Midbrain (tissue), 1 donor: ENCODE measurements around the gene MAGEA6.
"Not testable (repeated sequence)": the region's sequence is repeated elsewhere in the genome, so short reads cannot be mapped to it uniquely, and the experiment has no call there.

Experiments
- DNase-seq: peaks from one replicate; lab custom pipeline; 2025; lab: John Stamatoyannopoulos, UW

The MAGEA6 gene

DNA sequence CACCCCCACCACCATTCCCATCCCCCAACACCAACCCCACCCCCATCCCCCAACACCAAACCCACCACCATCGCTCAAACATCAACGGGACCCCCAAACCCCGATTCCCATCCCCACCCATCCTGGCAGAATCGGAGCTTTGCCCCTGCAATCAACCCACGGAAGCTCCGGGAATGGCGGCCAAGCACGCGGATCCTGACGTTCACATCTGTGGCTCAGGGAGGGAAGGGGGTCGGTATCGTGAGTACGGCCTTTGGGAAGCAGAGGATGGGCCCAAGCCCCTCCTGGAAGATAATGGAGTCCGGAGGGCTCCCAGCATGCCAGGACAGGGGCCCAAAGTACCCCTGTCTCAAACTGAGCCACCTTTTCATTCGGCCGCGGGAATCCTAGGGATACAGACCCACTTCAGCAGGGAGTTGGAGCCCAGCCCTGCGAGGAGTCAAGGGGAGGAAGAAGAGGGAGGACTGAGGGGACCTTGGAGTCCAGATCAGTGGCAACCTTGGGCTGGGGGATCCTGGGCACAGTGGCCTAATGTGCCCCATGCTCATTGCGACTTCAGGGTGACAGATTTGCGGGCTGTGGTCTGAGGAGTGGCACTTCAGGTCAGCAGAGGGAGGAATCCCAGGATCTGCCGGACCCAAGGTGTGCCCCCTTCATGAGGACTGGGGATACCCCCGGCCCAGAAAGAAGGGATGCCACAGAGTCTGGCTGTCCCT, 35.2 kb downstream of the MAGEA6 start:
- DNase-seq, result not testable (repeated sequence)

DNA sequence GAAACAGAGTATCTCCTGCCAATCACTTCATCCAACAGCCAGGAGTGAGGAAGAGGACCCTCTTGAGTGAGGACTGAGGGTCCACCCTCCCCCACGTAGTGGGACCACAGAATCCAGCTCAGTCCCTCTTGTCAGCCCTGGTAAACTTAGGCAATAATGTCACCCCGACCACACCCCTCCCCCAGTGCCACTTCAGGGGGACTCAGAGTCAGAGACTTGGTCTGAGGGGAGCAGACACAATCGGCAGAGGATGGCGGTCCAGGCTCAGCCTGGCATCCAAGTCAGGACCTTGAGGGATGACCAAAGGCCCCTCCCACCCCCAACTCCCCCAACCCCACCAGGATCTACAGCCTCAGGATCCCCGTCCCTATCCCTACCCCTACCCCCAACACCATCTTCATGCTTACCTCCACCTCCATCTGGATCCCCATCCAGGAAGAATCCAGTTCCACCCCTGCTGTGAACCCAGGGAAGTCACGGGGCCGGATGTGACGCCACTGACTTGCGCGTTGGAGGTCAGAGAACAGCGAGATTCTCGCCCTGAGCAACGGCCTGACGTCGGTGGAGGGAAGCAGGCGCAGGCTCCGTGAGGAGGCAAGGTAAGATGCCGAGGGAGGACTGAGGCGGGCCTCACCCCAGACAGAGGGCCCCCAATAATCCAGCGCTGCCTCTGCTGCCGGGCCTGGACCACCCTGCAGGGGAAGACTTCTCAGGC, 36.1 kb downstream of the MAGEA6 start, which contains the start of the genes CSAG1 and MAGEA12:
TSS of gene CSAG1 (minus strand) at position 461 of the 715 bp plus-strand sequence. CDS start 1,261 bp downstream, outside the sequence.
TSS of gene MAGEA12 (plus strand) at position 497 of the 715 bp plus-strand sequence. CDS start 2,405 bp downstream, outside the sequence.
- no peak for DNase-seq

DNA sequence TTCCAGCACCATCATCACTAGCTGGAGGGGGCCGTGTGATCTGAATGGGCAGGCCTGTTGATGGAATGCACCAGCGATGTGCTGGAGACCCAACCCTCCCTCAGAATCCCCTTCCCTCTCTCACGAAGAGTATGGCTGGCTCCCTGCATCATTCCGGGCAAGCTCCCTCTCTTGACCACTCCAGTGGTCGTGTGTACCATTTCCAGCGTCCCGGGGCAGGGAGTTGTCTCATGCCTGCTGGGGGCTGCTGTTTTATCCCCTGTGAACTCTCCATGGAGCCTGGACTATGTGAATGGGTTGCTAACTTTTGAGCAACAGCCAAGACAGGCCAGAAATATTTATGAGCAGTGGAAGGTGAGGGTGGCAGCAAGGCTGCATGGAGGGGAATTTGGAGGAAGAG, 44.1 kb downstream of the MAGEA6 start:
- no peak for DNase-seq
